AG08395 (cell line): Measurements from ENCODE around the gene RIPOR2.

ENCODE experiments used
- DNase-seq: peaks from one replicate; pipeline ENCODE4 v3.0.0; 2012; ENCODE audit warnings: mixed read lengths, low spot score

RIPOR2 gene

DNA sequence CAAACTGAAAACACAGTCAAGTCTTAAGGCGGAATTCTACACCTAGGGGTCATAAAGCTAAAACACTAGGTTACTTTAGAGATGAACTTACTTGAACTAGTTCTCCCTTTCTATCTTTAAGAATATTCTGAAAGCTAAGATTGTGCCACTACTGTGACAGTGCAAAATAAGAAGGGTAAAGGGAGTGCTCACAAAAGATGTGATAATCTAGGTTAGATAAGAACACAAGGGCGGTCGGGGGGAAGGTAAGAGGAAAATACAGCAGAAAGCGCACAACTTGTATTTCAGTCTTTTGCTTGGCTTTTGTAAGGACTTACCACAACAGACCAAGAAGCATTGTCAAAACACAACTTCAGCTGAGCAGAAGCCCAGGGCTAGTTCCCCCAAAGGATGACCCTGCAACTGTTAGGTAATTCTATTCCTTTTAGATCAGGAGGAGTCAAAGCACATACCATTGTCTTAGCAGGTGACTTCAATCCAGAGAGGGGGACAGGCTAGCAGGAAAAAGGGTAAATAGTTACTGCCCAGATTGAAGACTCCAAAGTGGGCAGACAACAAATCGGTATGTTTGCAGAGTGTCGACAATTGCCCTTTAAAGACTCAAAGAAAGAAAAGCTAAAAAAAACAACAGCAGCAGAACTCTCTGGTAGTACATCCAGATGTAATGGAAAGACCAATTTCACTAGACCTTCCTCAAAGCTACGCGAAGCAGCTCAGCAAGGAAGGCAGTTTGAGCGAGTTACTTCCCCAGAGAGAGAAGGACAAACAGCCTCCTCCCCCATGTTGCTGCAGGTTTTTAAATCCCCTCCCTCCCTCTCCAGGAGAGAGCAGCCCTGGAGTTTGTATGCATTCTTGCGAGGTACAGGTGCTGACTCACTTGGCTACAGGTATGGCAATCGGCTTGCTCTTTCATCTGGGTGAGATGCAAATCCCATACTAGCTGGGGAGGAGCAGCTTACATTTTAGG, 59.0 kb downstream of the RIPOR2 start:
- no peak for DNase-seq

DNA sequence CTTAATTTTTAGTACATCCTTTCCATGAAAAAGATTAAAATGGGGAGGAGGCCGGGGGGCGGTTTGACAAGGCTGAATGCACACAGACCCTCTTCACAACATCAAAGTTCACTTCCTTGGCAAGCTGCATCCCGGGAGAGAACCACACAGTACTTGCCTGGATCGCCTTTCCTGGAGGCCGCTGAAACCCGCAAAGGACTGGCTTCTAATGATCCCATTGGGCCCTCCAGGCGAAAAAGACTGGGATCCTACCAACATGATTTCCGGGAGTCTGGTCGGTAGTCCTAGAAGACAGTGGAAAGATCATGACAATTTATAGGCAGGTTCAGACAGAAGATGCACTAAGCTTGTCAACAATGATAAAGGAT, 60.2 kb downstream of the RIPOR2 start:
- DNase-seq: no peak

DNA sequence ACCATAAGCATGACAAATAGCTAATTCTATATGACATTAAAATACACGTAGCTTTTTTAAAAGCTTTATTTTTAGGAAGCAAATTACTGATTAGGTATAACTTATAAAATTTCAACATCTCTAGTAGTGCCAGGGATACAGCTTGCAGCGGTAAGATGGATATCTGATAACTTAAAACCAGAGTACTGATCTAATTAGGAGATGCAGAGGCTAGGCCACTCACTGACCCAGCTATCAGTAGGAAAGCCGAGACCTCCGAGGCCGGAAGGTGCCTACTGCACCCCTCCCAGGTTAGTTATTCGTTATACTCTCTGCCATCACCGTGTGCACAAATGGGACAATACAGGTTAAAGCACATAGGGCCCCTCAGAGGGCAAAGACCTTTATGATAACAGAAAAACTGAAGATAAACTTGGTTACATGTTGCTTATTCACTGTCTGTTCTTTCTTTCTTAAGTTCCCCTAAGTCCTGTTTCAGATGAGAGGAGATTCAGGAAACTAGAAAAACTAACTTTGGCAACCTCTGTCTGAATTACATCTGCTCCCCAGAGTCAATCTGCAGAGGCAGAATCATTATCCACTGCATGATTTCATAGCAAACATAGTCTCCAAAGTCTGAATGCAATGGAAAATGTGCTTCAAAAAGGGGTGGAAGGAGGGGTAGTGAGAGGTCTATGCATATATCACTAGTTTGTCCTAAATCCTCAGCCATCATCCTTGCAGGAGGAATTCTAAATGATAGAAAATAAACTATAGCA, 60.8 kb downstream of the RIPOR2 start:
- no peak for DNase-seq

DNA sequence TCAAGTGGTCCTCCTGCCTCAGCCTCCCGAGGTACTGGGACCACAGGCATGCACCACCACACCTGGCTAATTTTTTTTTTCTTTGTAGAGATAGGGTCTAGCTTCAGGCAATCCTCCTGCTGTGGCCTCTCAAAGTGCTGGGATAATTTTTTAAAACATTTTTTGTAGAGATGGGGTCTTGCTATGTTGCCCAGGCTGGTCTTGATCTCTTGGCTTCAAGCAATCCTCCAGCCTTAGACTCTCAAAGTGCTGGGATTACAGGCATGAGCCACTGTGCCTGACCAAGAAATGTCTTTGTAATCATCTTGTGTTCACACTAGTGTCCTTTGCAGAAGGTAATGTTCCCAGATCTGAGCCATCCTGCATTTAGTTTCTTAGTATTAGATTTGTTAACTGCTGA, 61.6 kb downstream of the RIPOR2 start:
- no peak for DNase-seq

DNA sequence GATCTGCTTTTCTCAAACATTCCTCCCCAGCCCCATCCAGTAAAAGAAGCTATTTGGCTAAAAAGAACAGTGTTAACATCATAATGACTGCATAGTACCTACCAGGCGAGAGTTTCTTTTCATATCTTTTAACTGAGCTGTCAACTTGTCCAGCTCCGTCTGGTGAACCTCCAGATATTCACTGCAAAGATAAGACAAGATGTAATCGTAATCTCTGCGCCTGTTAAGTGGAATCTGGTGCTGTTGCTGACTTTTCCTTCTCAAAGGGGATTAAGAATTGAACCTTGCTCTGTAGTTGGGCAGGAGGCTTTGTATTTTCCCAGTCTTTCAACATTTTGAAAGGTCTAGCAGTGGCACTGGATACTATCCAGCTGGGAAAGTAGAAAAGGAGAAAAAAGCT, 63.0 kb downstream of the RIPOR2 start:
- no peak for DNase-seq

DNA sequence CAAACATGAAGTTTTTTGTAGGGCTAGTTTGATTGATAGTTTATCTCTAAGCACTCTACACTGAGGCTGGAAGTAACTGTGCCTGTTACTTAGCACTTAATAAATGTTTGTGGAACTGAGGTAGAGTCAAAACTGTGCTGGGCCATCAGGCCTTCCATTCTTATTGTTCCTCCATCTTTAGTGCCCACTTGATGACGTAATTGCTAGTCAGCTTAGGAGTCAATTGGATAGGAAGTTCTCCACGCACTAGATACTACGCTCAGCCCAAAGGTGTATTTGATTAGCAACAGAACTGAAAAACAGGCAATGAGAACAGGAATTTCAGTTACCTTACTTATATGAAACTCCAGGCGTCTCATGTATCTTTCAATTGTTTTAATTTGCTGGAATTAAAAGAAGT, 67.0 kb downstream of the RIPOR2 start:
- no peak for DNase-seq

DNA sequence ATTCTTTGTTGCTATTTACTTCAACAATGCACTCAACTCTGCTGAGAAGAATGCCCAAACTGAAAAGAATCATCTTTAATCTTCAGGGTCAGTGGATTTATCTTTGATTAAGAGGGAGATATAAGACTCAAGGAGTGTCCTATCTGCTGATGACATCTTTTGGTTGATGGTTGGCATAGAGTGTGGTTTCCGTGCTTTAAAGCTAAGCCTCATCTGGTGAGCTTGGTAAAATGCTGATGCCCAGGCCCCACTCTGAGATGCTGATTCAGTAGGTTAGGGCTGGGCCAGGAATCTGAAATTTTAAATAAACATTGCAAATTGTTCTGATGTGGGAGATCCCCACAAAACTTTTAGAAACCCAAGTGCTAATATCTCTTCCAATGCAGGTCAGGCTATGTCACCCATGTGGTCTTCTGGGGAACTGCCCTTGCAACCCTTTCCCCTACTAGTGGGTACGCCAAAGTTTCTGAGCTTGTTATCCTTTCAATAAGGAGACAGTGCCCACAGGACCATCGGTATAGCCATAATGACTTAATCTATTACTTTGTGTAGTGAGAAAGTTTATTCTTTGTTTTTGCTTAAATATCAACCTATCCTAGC, 68.6 kb downstream of the RIPOR2 start:
- DNase-seq: no peak

DNA sequence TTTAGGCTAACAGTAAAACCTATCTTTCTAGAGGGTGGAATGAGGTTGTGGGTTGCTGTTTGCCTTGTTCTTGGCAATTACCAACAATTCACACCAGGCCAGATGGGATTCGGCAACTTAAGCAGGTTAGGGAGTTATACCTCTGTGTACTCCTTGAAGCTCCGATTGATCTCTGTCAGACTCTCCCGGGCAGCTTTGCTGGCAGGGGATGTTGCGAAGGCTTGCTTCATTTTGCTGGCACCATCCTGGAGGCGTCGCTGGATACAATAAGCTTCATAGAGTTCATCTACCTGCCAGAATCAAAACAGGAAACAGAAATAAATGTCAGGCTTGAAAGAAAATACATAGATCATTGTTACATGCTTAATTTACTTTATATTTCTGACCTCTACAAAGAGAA, 70.6 kb downstream of the RIPOR2 start:
- DNase-seq: no peak

DNA sequence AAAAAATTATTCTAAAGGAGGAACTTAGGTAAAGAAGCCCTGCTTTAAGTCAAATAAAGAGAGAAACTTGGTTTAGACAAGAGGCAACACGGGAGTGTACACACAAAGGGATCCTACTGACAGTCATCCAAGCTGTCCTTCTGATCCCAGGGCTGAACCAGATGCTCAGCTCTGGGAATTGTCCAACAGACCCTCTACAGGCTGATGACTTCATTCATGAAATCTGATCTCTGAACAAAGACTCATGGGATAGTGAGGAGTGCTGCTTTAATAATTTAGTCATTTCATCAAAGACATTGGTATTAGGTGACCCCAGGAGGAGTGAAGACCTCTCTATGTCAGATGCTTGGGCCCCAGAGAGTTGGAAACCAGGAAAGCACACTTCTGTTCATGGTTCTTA, 71.4 kb downstream of the RIPOR2 start:
- DNase-seq: no peak

DNA sequence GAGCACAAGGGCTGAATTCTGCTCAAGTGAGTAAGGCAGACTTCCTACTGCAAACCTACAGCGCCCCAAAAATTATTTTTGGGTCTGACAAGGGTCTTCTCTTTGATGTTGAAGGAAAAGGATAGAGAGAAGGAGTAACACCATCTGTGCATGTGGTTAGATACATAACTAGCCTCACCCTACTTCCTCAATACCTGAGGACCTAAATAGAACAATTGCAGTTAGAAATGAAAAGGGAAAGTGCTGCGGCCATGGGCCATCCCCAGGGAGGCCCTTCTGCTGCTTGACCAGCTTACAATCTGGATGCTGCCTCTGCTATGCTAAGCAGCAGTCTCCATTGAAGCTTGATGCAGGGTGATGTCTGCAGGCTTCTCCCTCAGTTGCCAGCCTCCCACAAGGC, 73.8 kb downstream of the RIPOR2 start:
- no peak for DNase-seq

DNA sequence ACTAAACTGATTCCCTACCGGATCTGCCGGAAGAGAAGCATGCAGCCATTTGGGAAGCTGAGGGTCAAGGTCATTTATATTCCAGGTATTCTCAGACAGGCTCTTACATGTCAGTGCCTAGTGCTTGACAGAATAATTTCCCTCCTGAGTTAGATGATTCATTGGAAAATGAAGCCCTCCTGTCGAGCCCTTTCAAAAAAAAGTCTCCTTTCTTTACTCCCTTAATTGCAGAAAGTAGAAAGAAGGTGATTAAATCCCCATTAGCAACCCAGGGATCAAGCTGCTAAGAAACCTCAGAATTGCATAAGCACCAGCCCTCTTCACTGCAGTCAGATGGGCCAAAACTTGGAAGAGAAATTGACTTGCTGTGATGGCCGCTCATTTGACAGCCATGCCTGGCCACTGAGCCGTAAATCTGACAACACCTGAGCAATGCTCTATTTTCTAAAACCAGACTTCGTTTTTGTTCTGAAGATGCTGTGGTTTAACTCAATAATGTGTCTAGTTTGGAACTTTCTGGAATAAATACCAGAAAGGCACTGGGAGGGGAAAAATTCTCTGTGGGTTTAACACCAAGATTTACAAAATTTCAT, 76.1 kb downstream of the RIPOR2 start:
- no peak for DNase-seq

DNA sequence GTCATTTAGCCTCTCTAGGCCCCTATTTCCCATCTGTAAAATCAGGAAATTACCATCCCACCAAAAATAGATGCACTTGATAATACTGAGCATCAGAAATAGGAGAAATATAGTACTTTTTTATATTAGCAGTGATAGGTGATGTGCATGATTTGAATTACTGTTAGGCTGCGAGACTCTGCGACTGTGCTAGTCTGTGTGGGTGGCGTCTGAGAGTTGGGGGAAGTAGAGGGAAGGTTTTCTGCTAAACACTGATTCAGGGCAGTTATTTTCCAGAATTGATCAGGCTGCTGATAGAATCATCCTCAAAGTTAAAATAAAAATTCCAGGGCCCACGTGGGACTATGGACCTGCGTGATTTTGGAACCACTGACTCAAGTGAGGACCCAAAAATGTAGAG, 76.6 kb downstream of the RIPOR2 start:
- DNase-seq: no peak

DNA sequence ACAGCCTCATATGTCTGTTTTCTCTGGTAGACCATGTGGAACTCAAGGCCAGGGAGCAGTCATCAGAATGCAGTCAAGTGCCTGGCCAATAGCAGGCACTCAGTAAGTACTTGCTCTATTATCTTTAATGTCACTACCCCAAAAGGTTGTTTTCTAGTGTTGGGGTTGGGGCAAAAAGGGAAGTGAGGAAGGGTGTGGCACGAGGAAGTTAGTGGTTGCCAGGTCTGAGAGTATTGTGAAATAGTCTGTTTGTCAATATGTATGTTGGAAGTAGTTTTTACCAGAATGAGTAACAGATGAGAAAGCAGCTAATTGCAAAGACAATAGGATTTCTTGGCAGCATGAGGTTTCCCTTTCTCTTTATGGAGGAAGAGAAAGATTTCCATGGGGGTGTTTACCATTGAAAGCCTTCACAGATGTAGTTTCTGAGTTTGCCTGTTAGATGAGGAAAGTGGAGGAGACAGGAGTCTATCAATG, 77.5 kb downstream of the RIPOR2 start:
- DNase-seq: peak; percentile 58

DNA sequence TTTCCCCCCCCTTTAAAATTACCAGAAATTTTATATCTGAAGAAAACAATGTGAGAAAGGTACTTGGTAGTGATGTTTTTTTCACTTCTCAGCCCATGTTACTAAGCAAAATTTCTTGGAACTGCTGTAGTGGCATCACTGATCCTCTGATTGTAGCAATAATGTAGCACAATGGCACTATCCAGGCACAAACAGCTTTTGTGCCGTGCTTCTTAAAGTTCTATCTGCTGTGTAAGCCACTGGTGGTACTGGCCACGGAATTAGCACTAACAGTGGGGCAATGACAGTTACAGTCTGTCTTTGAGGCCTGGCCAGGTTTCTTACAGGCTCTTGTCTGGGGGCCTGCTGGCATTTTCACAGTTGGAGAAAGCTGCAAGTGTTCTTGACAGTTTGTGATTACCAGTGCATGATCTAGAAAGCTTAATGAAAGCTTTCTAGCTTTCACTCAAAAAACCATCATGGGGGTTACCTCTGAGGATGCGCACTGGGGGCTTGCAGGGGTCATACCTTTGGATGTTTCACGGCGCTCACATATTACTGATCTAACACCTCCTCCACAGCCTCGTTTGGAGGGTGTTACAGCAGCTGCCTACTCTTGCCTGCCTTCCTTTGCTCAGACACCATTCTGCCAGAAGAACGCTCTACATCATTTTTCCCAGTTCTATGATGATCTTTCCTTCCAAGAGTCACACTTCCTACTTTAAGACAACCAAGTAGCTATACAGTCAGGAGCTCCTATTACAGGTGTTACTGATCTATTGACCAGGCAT, 78.7 kb downstream of the RIPOR2 start:
- DNase-seq: no peak

DNA sequence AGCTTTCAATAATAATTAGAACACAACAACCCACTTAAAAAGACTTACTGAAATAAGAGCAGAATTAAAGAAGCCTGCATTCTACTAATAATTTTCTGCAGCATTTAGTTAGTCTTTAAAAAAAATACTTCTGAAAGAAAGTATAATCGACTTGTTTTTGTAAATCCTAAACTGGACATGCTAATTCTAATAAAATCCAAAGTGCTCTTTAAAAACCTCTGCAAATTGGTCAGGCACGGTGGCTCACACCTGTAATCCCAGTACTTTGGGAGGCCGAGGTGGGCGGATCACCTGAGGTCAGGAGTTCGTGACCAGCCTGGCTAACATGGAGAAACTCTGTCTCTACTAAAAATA, 79.5 kb downstream of the RIPOR2 start:
- DNase-seq: no peak

DNA sequence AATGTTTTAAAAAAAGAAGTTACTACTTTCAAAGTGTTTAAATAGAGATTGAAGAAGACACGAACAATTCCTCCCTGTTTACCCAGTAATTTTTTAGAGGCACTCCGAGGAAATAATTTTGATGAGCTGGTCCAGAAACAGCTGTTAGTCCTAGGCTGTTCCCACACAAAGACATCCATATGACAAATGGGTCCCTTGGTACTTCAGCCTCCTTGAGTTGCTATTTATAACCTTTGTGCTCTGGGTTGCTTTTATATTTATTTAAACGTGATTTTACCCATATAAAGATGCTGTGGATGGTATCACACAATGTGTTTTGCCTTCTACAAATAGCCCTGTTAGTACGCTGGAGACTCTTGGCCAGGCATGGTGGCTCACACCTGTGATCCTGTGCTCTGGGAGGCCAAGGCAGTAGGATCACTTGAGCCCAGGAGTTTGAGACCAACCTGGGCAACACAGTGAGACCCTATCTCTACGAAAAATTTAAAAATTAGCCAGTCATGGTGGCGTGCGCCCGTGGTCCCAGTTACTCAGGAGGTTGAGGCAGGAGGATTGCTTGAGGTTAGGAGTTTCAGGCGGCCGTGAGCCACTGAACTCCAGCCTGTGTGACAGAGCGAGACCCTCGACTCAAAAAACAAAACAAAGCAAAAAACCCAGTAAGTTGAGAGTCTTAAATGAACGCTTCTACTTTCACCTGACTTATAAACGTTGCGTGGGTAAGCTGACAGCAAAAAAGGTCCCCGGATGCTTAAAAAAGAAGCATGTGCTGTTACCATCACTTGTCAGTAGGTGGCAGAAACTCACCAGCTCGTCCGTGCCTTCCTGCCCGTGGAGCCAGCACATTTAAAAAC, 80.1 kb downstream of the RIPOR2 start:
- peak; percentile 85 for DNase-seq

DNA sequence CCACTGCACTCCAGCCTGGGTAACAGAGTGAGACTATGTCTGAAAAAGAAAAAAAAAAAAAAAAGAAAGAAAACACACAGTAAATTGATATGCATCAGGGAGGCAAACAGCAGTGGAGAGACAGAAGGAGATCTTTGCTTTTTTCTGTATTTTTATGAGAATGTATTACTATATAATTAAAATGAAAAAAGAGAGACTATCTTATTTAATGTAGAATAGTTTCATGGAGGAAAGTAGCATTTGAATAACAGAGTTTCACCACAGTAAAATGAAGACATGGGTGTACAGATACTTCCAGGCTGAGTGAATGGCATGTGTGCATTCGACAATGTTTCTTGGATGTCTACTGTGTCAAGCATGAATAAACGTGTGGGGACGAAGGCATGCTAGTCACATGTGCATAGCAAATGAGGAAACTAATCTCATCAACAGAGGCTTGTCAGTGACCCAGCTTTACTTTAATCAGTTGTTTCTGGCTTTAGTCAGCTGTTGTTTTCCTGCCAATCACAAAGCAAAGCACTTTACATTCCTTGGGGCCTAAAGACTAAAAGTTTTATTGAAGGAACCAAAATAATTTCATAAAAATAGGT, 81.6 kb downstream of the RIPOR2 start:
- no peak for DNase-seq

DNA sequence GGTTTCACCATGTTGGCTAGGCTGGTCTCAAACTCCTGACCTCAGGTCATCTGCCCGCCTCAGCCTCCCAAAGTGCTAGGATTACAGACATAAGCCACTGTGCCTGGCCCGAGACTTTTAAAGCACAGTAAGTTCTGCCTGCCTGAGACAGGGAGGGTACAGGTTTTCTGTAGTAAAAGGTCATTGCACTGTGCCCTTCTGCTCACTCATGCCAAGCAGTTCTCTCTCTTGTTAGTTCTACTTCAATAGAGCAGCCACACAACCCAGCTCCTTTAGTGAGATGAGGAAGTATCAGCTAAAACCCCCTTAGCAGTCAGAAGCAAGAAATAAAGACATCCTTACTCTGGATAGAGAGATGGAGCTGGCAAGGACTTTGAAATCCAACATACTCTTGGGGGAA, 84.7 kb downstream of the RIPOR2 start:
- no peak for DNase-seq

DNA sequence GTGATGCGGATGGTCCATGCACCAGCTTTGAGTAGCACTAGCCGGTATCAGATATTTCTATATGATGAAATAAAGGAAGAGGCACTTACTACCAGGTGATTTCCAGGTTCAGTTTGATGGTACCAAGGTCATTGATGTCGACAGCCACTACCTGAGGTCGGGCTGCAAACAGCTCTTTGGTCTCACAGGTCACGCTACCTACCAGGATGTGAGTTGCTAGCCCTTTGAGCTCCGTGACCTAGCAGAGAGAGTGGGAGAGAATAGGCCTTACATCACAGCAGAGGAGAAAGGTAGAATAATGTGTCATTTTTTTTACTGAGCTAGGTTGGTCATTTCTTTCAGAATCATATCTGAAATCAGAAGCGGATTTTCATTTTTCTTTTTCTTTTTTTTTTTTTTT, 86.0 kb downstream of the RIPOR2 start:
- DNase-seq: no peak

DNA sequence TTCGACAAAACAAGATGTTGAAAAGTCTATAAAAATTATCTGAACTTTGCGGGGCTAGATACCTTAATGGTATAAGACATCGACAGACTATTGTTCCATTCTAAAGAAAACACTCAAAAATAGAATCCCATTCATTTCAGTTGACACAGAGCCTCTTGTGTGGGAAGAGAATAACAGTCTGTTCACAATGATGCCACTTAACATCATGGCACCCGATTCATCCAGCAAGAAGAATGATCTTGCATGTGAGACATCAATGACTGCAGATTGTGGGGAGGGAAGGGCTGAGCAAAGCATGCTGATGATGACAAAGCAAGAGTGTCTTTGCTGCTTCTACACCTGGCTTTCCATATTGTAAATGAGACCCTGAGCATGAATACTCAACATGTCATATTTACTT, 87.3 kb downstream of the RIPOR2 start:
- DNase-seq: no peak
